ENCODE results near the gene FCN1.

FCN1 gene

GRCh38 chr9:134950386-134951210 lies 32.9 kb upstream of the FCN1 start:
- DNase-seq = no peak

- no peak for DNase-seq
Measured at GRCh38 chr9:134949681-134950385, 32.1 kb upstream of the FCN1 start.

GRCh38 chr9:134948149-134948548 lies 30.4 kb upstream of the FCN1 start:
- DNase-seq = no peak

DNA sequence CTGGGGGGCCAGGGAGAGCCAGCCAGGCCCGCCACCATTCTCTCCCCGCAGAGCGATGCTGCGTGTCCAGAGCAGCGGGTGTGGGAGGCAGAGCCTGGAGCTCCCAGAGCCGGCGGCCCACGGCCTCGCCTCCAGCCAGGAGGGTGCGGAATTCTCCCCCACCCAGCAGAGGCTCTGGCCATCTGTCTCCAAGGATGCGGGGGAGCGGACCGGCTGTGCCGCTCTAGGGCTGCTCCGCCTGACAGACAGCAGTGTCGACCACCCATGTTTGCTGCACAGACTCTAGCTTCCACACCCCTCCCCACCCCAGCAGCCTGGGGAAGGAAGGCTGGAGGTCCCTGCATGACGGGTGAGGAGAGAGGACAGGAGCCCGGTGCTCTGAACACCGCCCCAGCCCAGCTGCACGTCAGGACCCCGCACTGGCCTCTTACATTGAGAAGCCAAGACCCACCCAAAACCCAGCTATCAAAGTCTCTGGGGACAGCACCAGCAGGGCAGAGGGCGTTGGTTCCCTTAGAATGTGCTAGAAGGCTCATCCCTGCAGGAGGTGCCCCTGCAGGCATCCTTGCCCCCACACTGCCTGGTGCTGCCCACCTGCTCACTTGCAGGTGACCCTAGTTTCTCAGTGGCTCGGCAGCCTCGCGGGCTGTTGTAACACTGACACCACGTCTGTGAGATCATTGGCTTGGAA lies 29.7 kb upstream of the FCN1 start:
- no peak for DNase-seq

- no peak for DNase-seq
Measured at GRCh38 chr9:134946663-134947062, 29.0 kb upstream of the FCN1 start.

GRCh38 chr9:134945509-134946275 lies 28.0 kb upstream of the FCN1 start:
- no peak for DNase-seq

DNA sequence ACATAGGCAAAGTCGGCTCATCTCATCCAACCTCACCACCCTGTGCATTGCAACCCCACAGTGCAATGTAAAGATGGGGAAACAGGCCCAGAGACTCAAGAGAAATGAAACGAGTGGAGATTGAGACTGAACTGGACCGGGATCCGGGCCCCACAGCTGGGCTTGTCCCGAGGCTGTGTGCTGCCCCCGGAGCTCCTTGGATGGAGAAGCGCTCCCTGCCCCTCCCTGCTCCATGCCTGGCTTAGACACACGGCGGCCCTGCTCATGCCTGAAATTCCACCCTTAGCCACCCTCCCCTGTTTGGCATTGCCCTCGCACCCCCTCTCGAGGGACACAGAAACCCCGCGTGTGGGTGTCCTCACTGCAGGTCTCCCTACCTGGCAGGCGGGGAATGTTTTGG lies 27.2 kb upstream of the FCN1 start:
- no peak for DNase-seq

DNA sequence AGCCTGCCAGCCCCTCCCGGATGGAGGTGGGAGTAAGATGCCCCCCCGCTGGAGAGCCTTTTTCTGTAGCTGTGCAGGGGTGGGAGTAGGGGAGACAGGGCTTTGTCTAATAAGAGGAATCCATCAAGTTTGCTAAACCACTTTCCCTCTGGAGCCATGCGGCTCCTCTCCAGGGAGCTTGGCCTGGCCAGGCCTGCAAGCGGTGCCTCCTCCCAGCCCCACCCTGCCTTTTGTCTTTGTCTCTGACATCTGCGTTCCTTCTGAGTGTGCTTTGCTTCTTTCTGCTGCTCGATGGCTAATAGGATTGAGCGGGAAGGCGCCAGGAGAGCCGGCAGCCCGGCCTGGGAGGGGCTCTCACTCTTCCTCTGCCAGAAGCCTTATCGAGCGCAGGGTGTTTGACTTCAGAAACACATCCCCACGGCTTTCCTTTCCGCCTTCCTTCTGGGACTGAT lies 26.7 kb upstream of the FCN1 start:
- DNase-seq = peak in 1 of 3 experiments; percentile 43

GRCh38 chr9:134943836-134944235 lies 26.1 kb upstream of the FCN1 start:
- DNase-seq = no peak

- DNase-seq = no peak
Measured at GRCh38 chr9:134943411-134943810, 25.7 kb upstream of the FCN1 start.

GRCh38 chr9:134942788-134943184 lies 25.1 kb upstream of the FCN1 start:
- no peak for DNase-seq

- no peak for DNase-seq
Measured at GRCh38 chr9:134942011-134942787, 24.5 kb upstream of the FCN1 start.

- DNase-seq = no peak
Measured at GRCh38 chr9:134940236-134941208, 22.8 kb upstream of the FCN1 start.

DNA sequence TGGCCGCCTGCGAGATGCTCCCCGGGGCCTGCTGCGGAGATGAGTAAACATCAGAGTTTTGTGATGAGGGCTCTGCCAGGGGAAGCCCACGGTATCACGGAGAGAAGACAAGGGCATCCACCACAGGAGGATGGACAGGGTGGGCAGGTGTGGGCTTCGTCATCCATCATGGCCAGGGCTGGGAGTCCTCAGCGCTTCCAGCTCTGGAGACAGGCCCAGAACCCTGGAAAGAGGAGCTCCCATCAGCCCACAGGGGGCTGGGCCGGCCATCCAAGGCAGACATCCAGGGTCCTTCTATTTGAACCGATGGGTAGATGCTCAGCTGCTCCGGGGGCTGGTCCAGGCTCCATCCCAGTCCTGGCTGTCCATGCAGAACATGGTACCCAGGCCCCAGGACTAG lies 22.1 kb upstream of the FCN1 start:
- DNase-seq = no peak

GRCh38 chr9:134939080-134939733 lies 21.5 kb upstream of the FCN1 start:
- no peak for DNase-seq

DNA sequence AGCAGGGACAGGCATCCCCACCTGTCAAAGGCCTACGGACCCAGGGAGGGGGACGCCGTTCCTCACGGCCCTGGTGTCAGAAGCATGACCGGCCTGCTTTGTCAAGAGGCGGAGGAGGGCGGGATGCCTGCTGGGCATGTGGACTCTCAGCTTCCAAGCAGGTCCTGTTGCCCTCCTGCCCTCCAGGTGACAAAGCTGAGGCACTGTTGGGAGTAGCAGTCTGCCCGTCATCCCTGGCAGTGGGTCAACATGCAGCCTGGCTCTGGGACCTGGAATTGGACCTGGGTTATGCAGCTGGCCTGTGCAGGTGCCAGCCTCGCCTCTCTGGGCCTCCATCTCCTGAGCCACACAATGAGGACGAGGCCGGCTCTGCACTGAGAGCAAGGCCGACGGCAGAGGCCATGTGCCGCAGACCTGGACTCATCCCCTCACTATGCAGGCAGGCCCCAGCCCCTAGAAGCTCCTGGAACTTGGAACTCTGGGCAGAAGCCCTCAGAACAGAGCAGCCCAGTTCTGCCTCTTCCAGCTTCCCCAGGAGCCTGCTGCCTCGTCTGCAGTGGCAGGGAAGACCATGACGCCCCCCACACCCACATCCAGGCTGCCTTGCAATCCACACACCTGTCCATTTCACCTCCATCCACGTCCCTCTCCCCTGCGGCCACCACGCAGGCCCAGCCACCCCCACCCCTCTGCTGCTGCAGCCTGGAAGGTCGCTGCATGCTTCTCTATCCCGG lies 20.8 kb upstream of the FCN1 start:
- DNase-seq = no peak

GRCh38 chr9:134937566-134938345 lies 20.0 kb upstream of the FCN1 start:
- no peak for DNase-seq

DNA sequence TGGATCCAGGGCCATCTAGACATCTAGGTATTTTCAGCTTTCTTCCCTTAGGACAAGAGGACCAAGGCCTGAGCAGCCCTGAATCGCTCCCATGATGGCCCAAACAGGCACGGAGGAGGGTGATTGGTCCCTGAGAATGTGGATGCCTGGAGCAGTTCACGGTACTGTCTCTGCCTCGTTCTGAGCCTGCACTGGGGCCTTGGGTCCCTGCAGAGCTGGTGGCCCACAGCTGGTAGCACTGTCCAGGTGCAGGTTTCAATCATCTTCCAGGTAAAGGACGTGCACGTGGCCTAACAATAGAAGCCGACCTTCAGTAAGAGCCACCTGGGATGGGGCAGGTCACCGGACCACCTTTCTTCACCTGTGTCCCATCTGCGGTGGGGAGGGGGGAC lies 19.4 kb upstream of the FCN1 start:
- DNase-seq = no peak
